ENCODE data around the gene AGBL5.
"Not testable (repeated sequence)": the region's sequence is repeated elsewhere in the genome, so short reads cannot be mapped to it uniquely, and the experiment has no call there.

Gene AGBL5

DNA sequence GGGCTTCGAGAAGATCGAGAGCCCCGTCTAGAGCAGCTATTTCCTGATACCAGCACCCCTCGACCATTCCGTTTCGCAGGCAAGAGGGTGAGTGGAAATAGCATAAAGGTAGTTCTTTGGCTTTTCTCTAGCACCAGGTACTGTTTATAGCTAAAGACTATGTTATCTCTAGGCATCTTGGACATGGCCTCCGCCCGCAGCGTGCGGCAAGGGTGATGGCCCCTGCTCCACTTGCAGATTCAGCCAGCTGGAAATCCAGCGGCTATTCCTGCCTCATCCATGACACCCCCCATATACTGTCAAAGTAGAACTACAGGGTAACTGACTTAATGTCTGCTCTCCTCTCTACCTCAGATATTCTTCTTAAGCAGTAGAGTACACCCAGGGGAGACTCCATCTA is 3.3 kb downstream of the AGBL5 start:
- no peak for FAIRE-seq

DNA sequence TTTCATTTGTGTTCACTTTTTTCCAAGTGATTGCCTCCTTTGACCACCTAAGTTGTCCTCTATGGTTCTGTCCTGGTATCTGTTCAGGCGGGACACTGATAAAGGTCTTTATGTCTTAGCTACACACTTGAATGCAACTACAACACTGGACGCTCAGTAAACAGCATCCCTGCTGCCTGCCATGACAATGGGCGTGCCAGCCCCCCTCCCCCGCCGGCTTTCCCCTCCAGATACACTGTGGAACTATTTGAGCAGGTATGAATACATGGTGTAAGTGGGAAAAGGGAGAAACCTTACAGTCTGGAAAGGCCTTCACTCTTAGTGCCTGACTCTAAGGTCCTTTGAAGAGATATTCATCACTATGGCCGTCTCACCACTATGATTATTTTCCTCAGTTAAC is 5.7 kb downstream of the AGBL5 start:
- no peak for FAIRE-seq

- no peak for FAIRE-seq
Measured at GRCh38 chr2:27058210-27058609, 6.7 kb downstream of the AGBL5 start.

GRCh38 chr2:27059141-27059820 is 7.8 kb downstream of the AGBL5 start:
- no peak for FAIRE-seq

DNA sequence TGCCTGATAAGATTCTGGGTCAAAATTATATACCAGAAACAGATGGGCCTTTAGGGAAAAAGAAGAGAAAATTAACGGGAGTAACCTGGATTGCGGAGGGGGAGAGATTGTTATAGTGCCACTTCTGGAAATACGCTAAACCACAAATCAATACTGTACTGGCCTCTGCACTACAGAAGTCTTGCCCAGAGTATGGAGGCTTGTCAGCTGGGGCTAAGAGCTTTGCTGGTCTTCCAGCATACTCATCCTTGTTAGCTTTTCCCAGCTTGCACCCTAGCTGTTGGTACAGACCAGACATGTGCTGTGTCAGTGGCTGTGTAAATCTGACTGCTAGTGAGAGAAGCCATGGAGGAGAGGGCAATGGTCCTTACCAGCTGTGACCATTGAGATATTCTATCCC is 8.9 kb downstream of the AGBL5 start:
- FAIRE-seq: no peak

DNA sequence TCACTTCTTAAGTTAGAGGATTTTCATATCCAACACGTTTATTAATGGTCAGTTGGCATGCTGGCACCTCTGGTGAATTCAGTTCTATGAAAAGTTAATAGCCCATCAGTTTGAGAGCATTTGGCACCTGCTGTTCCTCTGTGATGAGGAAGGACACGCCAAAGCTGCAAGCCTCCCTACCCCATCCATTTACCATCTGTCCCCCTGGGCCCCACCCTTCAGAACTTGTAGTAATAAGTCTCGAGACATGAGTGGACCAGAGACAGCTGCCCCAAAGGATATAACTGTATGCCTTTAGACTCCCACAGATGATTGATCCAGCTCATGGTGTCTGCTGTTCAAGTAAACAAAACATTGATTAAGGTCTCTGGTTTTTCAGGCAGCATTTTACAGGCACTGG is 13.7 kb downstream of the AGBL5 start:
- no peak for FAIRE-seq

- no peak for FAIRE-seq
Measured at GRCh38 chr2:27067385-27067784, 15.9 kb downstream of the AGBL5 start.

- no peak for FAIRE-seq
Measured at GRCh38 chr2:27069436-27069835, 18.0 kb downstream of the AGBL5 start.

GRCh38 chr2:27069961-27070618 is 18.6 kb downstream of the AGBL5 start:
- no peak for FAIRE-seq

DNA sequence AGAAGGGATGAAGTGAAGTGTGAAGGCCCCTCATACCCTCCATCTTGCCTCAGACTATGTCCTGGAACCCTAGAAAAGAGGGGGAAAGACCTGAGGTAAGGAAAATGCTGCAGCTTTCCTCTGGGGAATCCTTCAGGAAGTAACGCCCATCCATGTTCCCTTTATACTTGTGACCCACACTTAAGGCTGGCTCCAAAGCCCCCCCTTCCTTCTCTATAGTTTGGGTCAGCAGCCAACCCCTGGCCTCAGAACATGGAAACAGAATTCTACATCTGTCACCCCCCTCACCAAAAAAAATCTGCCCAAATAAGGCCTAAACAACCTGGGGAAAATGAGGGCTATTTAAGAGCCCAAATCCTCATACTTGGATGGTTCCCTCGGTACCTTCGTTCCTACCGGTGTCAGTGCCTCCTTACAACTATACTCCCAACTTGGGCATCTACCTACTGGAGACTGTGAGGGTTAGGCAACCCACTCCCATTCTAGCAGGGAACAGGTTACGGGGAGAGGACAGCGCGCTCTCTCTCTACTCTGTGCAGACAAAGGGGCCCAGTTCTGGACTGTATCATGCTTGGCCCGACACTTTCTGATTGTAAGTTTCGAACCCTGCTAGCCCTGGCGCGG is 19.3 kb downstream of the AGBL5 start:
- FAIRE-seq: no peak

DNA sequence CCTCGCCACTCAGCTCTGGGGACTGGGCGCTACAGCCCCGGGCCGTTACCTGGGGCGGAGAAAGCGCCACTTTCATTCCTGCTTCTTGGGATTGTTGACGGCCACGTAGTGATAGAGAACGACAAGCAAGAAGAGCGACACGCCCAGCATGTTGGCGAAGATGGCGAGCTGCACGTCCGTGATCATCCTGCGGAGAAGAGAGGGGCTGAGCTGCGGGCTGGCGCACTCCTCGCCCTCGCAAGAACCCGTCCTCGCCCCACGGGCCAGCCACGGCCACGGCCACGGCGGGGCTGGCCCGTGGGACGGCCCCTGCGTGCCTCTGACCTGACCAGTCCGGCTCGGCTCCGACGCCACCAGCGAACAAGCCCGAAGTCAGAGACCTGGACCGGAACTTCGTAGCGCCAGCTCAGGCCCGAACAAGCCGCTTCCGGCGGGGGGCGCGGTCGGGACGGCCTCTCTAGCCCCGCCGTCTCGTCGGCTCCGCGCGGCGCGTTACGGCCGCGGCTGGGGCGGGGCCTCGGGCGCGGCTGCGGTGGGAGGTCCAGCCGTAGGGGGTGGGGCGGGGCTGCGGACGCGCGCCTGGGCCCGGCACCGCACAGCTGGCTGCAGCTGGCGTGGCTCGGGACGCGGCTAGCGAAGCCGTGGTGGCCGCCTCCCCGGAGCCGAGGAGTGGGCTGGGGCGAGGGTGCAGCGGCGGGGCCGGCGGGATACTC is 20.0 kb downstream of the AGBL5 start, which contains the start of gene OST4:
TSS of gene OST4 (minus strand) at position 378 of the 713 bp plus-strand sequence.
- no peak for FAIRE-seq

DNA sequence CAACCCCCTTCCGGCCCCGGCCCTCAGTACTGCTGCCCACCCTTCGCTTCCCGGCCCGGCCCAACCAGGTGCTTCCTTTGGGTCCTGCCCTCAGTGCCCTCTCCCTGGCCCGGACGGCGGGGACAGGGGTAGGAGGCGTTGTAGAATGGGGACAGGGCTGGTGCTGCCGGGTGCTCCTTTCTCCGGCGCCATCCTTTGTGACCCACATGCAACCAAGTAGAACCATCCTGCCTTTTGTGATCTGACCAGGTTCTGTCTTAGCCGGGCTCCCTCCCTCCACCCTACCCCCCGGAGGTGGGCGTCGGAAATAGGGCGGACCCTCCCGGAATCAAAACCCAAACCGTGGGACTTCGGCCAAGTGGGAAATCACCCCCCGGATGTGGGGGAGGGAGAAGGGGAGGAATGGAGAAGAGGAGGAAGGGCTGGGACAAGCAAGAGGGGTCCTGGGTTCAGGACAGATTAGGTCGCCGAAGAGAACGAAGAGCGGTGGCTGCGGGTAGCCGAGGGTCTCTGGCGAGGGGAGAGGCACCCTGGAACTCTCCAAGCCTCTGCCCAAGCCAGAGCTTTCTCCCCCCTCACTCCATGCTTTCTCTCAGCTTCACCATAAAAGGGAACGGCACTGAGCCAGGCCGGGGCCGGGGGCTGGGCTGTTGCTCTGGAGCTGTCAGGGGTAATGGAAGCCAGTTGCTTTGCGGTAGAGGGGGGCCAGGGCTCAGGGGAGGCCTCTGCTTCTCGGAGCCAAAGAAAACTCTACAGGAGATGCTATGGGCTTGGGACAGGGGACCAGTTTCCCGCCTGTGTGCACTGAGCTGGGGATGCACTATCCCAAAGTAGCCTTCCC is 20.7 kb downstream of the AGBL5 start:
- no peak for FAIRE-seq

GRCh38 chr2:27072920-27073319 is 21.5 kb downstream of the AGBL5 start:
- FAIRE-seq: no peak

DNA sequence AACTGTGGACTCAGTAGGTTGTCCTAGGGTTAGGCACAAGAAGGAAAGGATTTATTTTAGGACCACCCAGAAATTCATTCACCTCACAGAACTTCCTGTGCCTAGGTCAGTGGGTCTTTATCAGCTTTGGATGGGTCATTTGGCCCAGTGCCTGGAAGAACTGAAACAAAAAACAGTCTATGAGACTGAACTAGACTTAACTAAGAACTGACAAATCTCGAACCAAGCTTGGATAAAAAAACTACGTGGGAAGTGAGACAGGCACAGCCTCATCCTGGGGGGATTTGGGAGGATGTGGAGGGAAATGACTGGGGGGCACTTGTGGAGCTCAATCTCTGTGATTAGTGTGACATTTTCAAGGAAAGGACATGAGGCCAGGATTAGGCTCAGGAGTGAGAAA is 22.3 kb downstream of the AGBL5 start:
- FAIRE-seq: no peak

- no peak for FAIRE-seq
Measured at GRCh38 chr2:27074738-27075565, 23.5 kb downstream of the AGBL5 start.

DNA sequence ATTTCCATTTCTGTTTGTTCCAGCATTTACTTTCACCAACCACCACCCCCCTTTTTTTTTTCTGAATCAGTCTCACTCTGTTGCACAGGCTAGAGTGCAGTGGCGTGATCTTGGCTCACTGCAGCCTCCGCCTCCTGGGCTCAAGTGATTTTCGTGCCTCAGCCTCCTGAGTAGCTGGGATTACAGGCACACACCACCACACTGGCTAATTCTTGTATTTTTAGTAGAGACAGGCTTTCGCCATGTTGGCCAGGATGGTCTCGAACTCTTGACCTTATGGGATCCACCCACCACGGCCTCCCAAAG is 24.1 kb downstream of the AGBL5 start:
- FAIRE-seq: not testable (repeated sequence)

- no peak for FAIRE-seq
Measured at GRCh38 chr2:27076323-27076722, 24.9 kb downstream of the AGBL5 start.

DNA sequence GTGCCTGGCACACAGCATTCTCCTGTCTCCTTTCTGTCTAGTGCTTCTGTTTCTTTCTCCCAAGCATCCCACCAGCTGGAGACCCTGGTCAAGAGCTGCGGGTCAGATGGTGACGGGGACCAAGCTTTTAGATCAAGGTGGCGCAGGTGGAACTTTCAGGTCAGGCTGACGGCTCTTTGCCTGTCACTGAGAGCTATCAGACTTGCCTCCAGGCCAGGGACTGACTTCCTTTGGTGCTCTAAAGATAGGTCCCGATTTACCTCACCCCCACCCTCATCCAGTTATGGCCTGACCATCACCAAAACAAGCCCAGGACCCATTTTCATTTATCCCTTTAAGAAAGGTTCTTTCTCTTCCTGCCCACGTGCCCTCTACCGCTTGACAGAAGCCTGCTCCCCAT is 25.8 kb downstream of the AGBL5 start:
- FAIRE-seq: no peak

DNA sequence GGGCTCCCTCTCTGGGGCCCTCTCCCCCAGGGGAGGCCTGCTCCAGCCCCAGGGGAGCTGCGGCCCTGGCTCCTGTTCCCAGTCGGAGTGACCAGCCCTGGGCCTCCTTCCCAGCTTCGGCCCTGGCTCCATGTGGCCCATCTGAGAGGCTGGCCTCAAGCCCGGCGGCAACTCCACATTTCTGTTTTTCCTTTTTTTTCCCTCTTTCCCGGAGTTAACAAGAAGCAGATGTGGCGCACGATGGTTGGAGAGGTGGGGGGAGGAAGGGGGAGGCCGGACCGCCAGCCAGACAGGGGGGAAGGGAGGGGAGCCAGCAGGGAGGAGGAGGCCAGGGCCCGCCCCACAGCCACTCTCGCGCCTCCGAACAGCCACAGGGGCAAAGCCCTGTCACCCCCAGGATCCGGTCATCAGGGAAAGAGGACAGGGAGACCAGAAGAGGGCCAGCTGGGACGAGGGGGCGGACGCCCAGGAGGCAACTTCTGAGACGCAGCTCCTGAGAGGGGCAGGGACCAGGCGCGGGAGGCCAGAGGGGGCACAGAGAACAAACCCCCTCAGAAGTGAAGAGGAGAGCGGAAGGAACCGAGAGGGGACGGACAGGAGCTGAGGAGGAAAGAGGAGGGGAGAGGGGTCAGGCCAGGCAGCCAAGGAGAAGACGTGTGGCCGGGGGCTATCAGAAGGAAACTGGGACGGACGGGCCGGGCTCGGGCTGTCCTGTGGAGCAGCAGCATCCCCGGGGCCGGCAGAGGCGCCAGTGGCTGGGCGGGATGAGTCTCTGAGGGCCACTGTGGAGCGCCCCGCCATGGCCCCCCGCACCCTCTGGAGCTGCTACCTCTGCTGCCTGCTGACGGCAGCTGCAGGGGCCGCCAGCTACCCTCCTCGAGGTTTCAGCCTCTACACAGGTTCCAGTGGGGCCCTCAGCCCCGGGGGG is 27.1 kb downstream of the AGBL5 start, which contains the start of gene EMILIN1:
TSS of gene EMILIN1 (plus strand) at position 349 of the 928 bp plus-strand sequence. CDS start at position 800, 451 bp downstream.
- FAIRE-seq: no peak

All from endometrium (tissue), 2 donors.